GM21528 (cell line): ENCODE measurements around the gene ITGA6.

Source experiments
- ATAC-seq: cut with Tn5 transposase; IDR thresholded peaks from one replicate; pipeline ENCODE4 v1.9.1; 2021; ENCODE audit warnings: mild to moderate bottlenecking, moderate library complexity; ENCODE audit not compliant: unreplicated experiment, low FRiP score

The ITGA6 gene

GRCh38 chr2:172552547-172553291 lies 125.3 kb downstream of the ITGA6 start:
- ATAC-seq: no peak

- no peak for ATAC-seq
Observed at GRCh38 chr2:172554352-172555271, 127.2 kb downstream of the ITGA6 start.

- peak; percentile 21 for ATAC-seq
Observed at GRCh38 chr2:172555272-172555521, 127.8 kb downstream of the ITGA6 start.
